IPS-11a (cell line): ENCODE results near the gene ANKRD52.
A peak's percentile ranks its signal among the peaks of the same experiment; 100 is the strongest.
"Not testable (repeated sequence)": the region's sequence is repeated elsewhere in the genome, so short reads cannot be mapped to it uniquely, and the experiment has no call there.

ENCODE experiments used
- H3K4me3 ChIP-seq: one replicate; pipeline ENCODE4 v1.5.1; 2013; ENCODE audit warnings: low read depth, low read length, control low read depth

The ANKRD52 gene

GRCh38 chr12:56274299-56274698 is 16.1 kb upstream of the ANKRD52 start:
- H3K4me3 ChIP-seq = no peak overlapping the region

- not testable (repeated sequence) for H3K4me3 ChIP-seq
Observed at GRCh38 chr12:56272468-56272867, 14.3 kb upstream of the ANKRD52 start.

GRCh38 chr12:56271031-56271430 is 12.8 kb upstream of the ANKRD52 start:
- no peak overlapping the region for H3K4me3 ChIP-seq

- peak overlapping the region; percentile 87 for H3K4me3 ChIP-seq
Observed at GRCh38 chr12:56267443-56268071, 9.4 kb upstream of the ANKRD52 start.

GRCh38 chr12:56266693-56267442 is 8.7 kb upstream of the ANKRD52 start, which contains the start of gene COQ10A:
Gene COQ10A, plus strand, starts transcription at chr12:56266942. Its CDS starts 177 bp downstream, at chr12:56267119.
- H3K4me3 ChIP-seq = peak within 1 kb of the TSS; percentile 87

GRCh38 chr12:56266068-56266692 is 8.0 kb upstream of the ANKRD52 start:
- peak overlapping the region; percentile 87 for H3K4me3 ChIP-seq

GRCh38 chr12:56262955-56263354 is 4.8 kb upstream of the ANKRD52 start:
- not testable (repeated sequence) for H3K4me3 ChIP-seq

- no peak overlapping the region for H3K4me3 ChIP-seq
Observed at GRCh38 chr12:56261503-56262232, 3.5 kb upstream of the ANKRD52 start.

GRCh38 chr12:56260921-56261320 is 2.7 kb upstream of the ANKRD52 start:
- H3K4me3 ChIP-seq = no peak overlapping the region

- H3K4me3 ChIP-seq = no peak overlapping the region
Observed at GRCh38 chr12:56260380-56260779, 2.2 kb upstream of the ANKRD52 start.

- H3K4me3 ChIP-seq = peak overlapping the region; percentile 82
Observed at GRCh38 chr12:56258820-56259183, 618 bp upstream of the ANKRD52 start.

- peak overlapping the region; percentile 82 for H3K4me3 ChIP-seq
Observed at GRCh38 chr12:56257491-56258067, 605 bp downstream of the ANKRD52 start.

GRCh38 chr12:56257071-56257470 is 1.1 kb downstream of the ANKRD52 start:
- H3K4me3 ChIP-seq = peak overlapping the region; percentile 82

- H3K4me3 ChIP-seq = no peak overlapping the region
Observed at GRCh38 chr12:56256326-56256960, 1.7 kb downstream of the ANKRD52 start.

- H3K4me3 ChIP-seq = no peak overlapping the region
Observed at GRCh38 chr12:56255671-56256070, 2.5 kb downstream of the ANKRD52 start.

GRCh38 chr12:56253091-56253490 is 5.1 kb downstream of the ANKRD52 start:
- no peak overlapping the region for H3K4me3 ChIP-seq

GRCh38 chr12:56252649-56253048 is 5.5 kb downstream of the ANKRD52 start:
- no peak overlapping the region for H3K4me3 ChIP-seq

- no peak overlapping the region for H3K4me3 ChIP-seq
Observed at GRCh38 chr12:56248711-56249110, 9.5 kb downstream of the ANKRD52 start.

GRCh38 chr12:56247923-56248322 is 10.3 kb downstream of the ANKRD52 start:
- H3K4me3 ChIP-seq = no peak overlapping the region

GRCh38 chr12:56244494-56244893 is 13.7 kb downstream of the ANKRD52 start:
- no peak overlapping the region for H3K4me3 ChIP-seq
